GM13977 (cell line): ENCODE measurements around the gene EPB41L1.

Experiments used
- DNase-seq: peaks from one replicate; pipeline ENCODE4 v3.0.0; 2012; ENCODE audit warnings: low spot score
- CTCF ChIP-seq: IDR thresholded peaks from 2 replicates; pipeline ENCODE4 v1.5.1; 2012; ENCODE audit warnings: mild to moderate bottlenecking, control low read depth; ENCODE audit not compliant: insufficient read depth; ENCODE audit errors: extremely low read depth, missing control alignments
- in situ Hi-C: fragments of 300-500 bp; cut with MboI; formaldehyde crosslinking; loops from one replicate; pipeline ENCODE4 v1.12.0; 2022; ENCODE audit warnings: low sequenced_read_pairs, low pct_unique_long_range_greater_than_20kb, mixed read lengths, inconsistent platforms; ENCODE audit not compliant: unreplicated experiment

EPB41L1 gene

GRCh38 chr20:36268440-36269342 lies 114.2 kb downstream of the EPB41L1 start:
- no peak for TF ChIP-seq CTCF
- in situ Hi-C loops, result no loop called here
- no peak for DNase-seq

DNA sequence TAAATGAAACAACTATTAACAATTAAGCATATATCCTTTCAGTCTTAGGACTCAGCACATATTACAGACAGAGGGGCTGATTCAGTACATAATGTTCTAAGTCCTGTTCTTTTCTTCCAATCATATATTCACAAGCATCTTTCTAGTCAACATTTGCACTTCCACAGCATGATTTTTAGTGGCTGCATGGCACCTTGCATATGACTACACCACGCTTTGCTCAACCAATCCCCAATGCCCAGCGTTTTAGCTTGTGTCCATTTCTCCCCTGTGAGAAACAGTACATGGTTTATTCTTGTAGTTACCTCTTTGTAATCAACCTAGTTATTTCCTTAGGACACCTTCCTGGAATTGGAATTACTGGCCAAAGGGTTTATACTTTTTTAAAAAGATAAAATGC lies 115.0 kb downstream of the EPB41L1 start:
- DNase-seq, result no peak
- in situ Hi-C loops, result no loop called here
- TF ChIP-seq CTCF, result no peak

DNA sequence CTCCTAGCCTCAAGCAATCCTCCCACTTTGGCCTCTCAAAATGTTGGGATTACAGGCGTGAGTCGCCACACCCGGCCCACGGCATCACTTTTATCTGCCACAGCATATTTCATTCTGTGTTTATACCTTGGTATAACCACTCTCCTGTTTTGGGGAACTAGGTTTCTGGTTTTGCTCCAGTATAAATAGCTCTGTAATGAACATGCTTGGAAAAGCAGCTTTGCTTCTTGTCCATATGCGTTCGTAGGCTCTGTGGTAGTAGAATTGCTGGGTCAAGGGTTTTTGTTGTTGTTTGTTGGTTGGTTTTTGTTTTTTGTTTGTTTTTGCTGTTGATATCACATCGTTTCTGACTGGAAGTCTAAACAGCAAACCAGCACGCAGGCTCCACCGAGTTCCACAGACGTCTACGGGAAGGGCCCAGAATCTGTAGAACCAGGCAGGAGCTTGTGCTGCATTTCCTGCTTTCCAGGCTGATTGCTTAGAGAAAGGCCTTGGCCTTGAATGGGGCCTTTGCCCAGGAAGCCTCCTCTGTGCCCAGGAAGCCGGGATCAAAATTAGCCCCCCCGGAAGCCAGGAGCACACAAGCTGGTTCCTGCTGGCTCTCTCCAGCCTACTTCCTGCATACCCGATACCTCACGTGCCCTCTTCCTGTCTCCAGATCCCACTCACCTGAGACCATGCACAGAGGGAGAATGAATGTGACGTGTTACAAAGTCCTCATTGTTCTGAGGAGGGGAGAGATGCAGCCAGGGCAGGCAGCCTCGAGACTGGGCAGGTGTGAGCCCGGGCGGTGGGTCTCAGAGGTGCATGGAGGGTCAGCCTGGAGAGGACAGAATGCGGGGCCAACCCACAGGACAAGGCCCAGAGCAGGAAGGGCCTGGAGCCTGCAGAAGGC lies 116.5 kb downstream of the EPB41L1 start:
- no peak for TF ChIP-seq CTCF
- in situ Hi-C loops, result no loop called here

GRCh38 chr20:36271639-36272546 lies 117.4 kb downstream of the EPB41L1 start:
- no peak for TF ChIP-seq CTCF
- in situ Hi-C loops, result no loop called here
- no peak for DNase-seq

More for the DNA sequence above, 116.5 kb downstream of the EPB41L1 start:
- no peak for DNase-seq

DNA sequence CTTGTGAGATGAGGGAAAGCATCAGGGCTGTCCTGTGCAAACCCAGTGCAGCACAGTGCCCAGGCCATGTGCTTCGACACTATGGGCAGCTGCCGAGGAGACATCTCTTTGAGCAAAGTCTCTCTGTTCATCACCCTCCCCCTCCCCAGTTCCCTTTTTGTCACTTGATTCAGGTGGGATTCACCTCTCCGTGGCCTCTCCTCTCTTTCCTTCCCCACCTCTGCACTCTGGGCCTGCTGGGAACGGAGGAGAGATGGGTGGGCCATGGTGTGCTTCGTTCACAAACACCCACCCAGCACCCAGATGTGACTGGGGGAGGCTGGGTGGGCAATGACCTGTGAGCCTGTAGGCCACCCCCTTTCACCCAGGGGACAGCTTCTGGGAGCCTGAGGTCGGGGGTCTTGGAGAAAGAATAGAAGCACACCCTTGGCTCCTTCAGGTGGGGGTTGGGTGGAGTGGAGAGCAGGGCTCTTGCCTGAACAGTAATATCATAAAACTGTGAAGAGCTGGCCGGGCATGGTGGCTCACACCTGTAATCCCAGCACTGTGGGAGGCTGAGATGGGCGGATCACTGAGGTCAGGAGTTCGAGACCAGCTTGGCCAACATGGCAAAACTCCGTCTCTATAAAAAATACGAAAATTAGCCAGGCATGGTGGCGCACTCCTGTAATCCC lies 118.1 kb downstream of the EPB41L1 start:
- in situ Hi-C loops, result no loop called here
- no peak for TF ChIP-seq CTCF
- DNase-seq, result no peak
